ENCODE measurements around the gene CLNS1A.

DNA sequence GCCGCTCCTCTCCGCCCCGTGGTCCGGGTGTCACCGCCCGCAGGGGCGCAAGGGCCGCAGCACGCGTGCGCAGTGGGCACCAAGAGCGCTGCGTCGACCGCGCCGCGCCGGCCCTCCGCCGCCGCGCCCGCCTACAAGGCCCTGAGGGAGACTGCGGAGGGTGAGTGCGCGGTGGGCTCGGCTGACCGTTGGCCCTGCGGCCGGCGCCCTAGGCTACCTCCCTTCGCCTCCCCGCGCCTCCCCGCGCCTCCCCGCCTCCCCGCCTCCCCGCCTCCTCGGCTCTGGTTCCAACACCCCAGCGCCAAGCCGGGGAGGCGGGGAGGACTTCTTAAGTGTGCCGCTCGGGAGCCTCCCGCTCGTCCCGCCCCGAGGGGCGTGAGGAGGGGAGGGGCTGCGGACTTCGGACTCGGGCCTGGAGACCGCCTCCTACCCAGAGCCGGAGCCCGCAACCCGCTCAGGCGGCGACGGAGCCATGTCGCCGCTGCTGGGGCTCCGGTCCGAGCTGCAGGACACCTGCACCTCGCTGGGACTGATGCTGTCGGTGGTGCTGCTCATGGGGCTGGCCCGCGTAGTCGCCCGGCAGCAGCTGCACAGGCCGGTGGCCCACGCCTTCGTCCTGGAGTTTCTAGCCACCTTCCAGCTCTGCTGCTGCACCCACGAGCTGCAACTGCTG, 47.9 kb downstream of the CLNS1A start, which contains the start of gene AQP11:
- TF ChIP-seq, protein P1, sequence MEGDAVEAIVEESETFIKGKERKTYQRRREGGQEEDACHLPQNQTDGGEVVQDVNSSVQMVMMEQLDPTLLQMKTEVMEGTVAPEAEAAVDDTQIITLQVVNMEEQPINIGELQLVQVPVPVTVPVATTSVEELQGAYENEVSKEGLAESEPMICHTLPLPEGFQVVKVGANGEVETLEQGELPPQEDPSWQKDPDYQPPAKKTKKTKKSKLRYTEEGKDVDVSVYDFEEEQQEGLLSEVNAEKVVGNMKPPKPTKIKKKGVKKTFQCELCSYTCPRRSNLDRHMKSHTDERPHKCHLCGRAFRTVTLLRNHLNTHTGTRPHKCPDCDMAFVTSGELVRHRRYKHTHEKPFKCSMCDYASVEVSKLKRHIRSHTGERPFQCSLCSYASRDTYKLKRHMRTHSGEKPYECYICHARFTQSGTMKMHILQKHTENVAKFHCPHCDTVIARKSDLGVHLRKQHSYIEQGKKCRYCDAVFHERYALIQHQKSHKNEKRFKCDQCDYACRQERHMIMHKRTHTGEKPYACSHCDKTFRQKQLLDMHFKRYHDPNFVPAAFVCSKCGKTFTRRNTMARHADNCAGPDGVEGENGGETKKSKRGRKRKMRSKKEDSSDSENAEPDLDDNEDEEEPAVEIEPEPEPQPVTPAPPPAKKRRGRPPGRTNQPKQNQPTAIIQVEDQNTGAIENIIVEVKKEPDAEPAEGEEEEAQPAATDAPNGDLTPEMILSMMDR (IDR thresholded peaks at IDR 0.05; ENCODE audit: low read depth, low read length, poor library complexity, severe bottlenecking) = no peak
- no peak for TF ChIP-seq EZH2phosphoT487 (IDR thresholded peaks at IDR 0.05; ENCODE audit: borderline replicate concordance, low read length)
